SK-MEL-5 (cell line): ENCODE results near the gene GH1. TPM values are rescaled to one million over a fixed set of nuclear protein-coding genes. Genes with fewer than 3 reads are reported as not detected.
"Not testable (repeated sequence)": the region's sequence is repeated elsewhere in the genome, so short reads cannot be mapped to it uniquely, and the experiment has no call there.

ENCODE experiments used
- DNase-seq: peaks from one replicate; pipeline ENCODE4 v3.0.0-alpha.2; 2016; ENCODE audit warnings: low read depth, low spot score
- in situ Hi-C: cut with HindIII; loops from 2 replicates; pipeline ENCODE4 v1.10.0; 2016; ENCODE audit warnings: low sequenced_read_pairs, high pct_unique_total_duplicates, low pct_unique_long_range_greater_than_20kb
- total RNA-seq: library from RNA; depleted of rRNA; stranded (reverse); fragments of >200 nt; shearing (Covaris generic); gene quantifications from 2 replicates; pipeline ENCODE4 v1.2.3, GENCODE V29; 2014

Gene GH1
- total RNA-seq, 1 experiment from 2014 or later: not detected

- in situ Hi-C loops: no loop called here
- peak; percentile 55 for DNase-seq
Observed at GRCh38 chr17:63911657-63912100, 7.0 kb downstream of the GH1 start.

GRCh38 chr17:63911041-63911635 is 7.5 kb downstream of the GH1 start, which contains the start of gene CSHL1:
Gene CSHL1, minus strand, starts transcription at chr17:63911258. Its CDS starts 62 bp downstream, at chr17:63911196.
- DNase-seq: no peak
- in situ Hi-C loops: no loop called here

- DNase-seq: no peak
- in situ Hi-C loops: no loop called here
Observed at GRCh38 chr17:63910096-63910495, 8.5 kb downstream of the GH1 start.

GRCh38 chr17:63909586-63909985 is 9.1 kb downstream of the GH1 start:
- in situ Hi-C loops, DNase-seq: not testable (repeated sequence)

- DNase-seq: peak; percentile 61
- in situ Hi-C loops: not testable (repeated sequence)
Observed at GRCh38 chr17:63907161-63907778, 11.4 kb downstream of the GH1 start.

GRCh38 chr17:63904796-63905195 is 13.8 kb downstream of the GH1 start:
- in situ Hi-C loops, DNase-seq: not testable (repeated sequence)

GRCh38 chr17:63903787-63904201 is 14.8 kb downstream of the GH1 start:
- DNase-seq, in situ Hi-C loops: not testable (repeated sequence)

- DNase-seq, in situ Hi-C loops: not testable (repeated sequence)
Observed at GRCh38 chr17:63901971-63902370, 16.7 kb downstream of the GH1 start.

GRCh38 chr17:63898899-63899798 is 19.5 kb downstream of the GH1 start:
- in situ Hi-C loops, DNase-seq: not testable (repeated sequence)

- DNase-seq, in situ Hi-C loops: not testable (repeated sequence)
Observed at GRCh38 chr17:63896524-63897354, 21.9 kb downstream of the GH1 start, which contains the start of gene CSH1. Gene CSH1, minus strand, starts transcription at chr17:63896574. Its CDS starts 63 bp downstream, at chr17:63896511.

- in situ Hi-C loops, DNase-seq: not testable (repeated sequence)
Observed at GRCh38 chr17:63894821-63895220, 23.8 kb downstream of the GH1 start.

GRCh38 chr17:63894021-63894420 is 24.6 kb downstream of the GH1 start:
- in situ Hi-C loops, DNase-seq: not testable (repeated sequence)

GRCh38 chr17:63892316-63893037 is 26.2 kb downstream of the GH1 start:
- in situ Hi-C loops: not testable (repeated sequence)
- peak; percentile 36 for DNase-seq

- DNase-seq: peak; percentile 69
- in situ Hi-C loops: not testable (repeated sequence)
Observed at GRCh38 chr17:63889026-63889848, 29.4 kb downstream of the GH1 start.

GRCh38 chr17:63885119-63885518 is 33.5 kb downstream of the GH1 start:
- in situ Hi-C loops, DNase-seq: not testable (repeated sequence)

GRCh38 chr17:63882626-63883126 is 36.0 kb downstream of the GH1 start:
- peak; percentile 21 for DNase-seq
- in situ Hi-C loops: not testable (repeated sequence)
